Activated T-cell treated with anti-CD3 and anti-CD28 coated beads, Interleukin-2, amount 50 U/mL, for 72 hours (primary cell): ENCODE data around the gene GDAP1L1. TPM values are rescaled to one million over a fixed set of nuclear protein-coding genes. Genes with fewer than 3 reads are reported as not detected.
"Not testable (repeated sequence)": the region's sequence is repeated elsewhere in the genome, so short reads cannot be mapped to it uniquely, and the experiment has no call there.

Experiments
- ATAC-seq, 2 donors: fragments of 150-1000 bp; cut with Tn5 transposase; replicated peaks in 1 of 2; 2 replicates each; pipeline ENCODE4 v1.10.0; 2021; ENCODE audit warnings: moderate library complexity in 2 of 2, mild to moderate bottlenecking in 1 of 2
- DNase-seq, 2 donors: peaks; one replicate each; pipeline ENCODE4 v3.0.0; 2021 to 2022; ENCODE audit warnings: mixed read lengths in 1 of 2
- H3K27ac Mint-ChIP-seq: one replicate; pipeline ENCODE4 v1.8.0; 2022; ENCODE audit warnings: mild to moderate bottlenecking, moderate library complexity, mixed read lengths
- H3K27me3 Mint-ChIP-seq: one replicate; pipeline ENCODE4 v1.8.0; 2022; ENCODE audit warnings: low read depth, mixed read lengths
- H3K36me3 Mint-ChIP-seq, 2 donors: one replicate each; pipeline ENCODE4 v1.8.0; 2022; ENCODE audit warnings: mixed read lengths in 2 of 2, mild to moderate bottlenecking in 1 of 2; ENCODE audit not compliant: insufficient read depth in 2 of 2
- H3K4me1 Mint-ChIP-seq: one replicate; pipeline ENCODE4 v1.8.0; 2022; ENCODE audit warnings: low read depth, mixed read lengths
- H3K4me3 Mint-ChIP-seq, 2 donors: one replicate each; pipeline ENCODE4 v1.8.0; 2022; ENCODE audit warnings: mild to moderate bottlenecking in 2 of 2, mixed read lengths in 2 of 2, moderate library complexity in 2 of 2
- H3K9me3 Mint-ChIP-seq, 2 donors: one replicate each; pipeline ENCODE4 v1.8.0; 2022; ENCODE audit warnings: mixed read lengths in 2 of 2
- total RNA-seq, 2 donors: library from RNA; stranded (reverse); gene quantifications; one replicate each; pipeline ENCODE4 v1.2.3, GENCODE V29; 2022

GDAP1L1 gene
- total RNA-seq, 2 donors from 2014 or later: 1.00 to 1.0 TPM

DNA sequence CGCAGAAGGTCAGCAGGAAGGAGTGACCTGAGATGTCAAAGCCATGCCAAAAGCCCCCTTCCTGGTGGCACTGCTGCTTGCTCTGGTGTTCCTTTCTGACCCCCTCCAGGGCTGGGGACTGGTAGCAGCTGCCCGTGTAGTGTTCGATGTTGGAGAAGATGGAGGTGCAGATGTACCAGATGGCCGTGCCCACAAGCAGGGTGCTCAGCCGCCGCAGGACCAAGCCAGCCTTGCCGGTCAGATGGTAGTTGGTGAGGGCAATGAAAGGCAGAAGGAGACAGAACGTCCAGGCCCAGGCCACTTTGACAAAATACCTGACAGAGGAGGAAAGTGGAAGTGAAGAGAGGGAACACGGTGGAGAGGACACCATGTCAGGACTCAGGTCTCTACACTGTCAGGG, 59.8 kb downstream of the GDAP1L1 start:
- Mint-ChIP-seq H3K27me3 (no peaks in the 10 kb centered on the region), H3K36me3 (no peaks in the 10 kb centered on the region), H3K4me3 (no peak overlapping the region), H3K27ac (no peak overlapping the region), H3K4me1 (peaks cover 15% of the 10 kb centered on the region), H3K9me3 (no peaks in the 10 kb centered on the region)
- DNase-seq (no peak), ATAC-seq (no peak)

GRCh38 chr20:44309763-44310663, 62.9 kb downstream of the GDAP1L1 start:
- DNase-seq (no peak), ATAC-seq (no peak)
- no peaks in the 10 kb centered on the region for H3K36me3 Mint-ChIP-seq
- peak overlapping the region; percentile 77 to 92 for H3K4me3 Mint-ChIP-seq
- H3K4me1 Mint-ChIP-seq: peaks cover 15% of the 10 kb centered on the region
- peak overlapping the region; percentile 93 for H3K27ac Mint-ChIP-seq
- no peaks in the 10 kb centered on the region for H3K9me3 Mint-ChIP-seq
- H3K27me3 Mint-ChIP-seq: no peaks in the 10 kb centered on the region

DNA sequence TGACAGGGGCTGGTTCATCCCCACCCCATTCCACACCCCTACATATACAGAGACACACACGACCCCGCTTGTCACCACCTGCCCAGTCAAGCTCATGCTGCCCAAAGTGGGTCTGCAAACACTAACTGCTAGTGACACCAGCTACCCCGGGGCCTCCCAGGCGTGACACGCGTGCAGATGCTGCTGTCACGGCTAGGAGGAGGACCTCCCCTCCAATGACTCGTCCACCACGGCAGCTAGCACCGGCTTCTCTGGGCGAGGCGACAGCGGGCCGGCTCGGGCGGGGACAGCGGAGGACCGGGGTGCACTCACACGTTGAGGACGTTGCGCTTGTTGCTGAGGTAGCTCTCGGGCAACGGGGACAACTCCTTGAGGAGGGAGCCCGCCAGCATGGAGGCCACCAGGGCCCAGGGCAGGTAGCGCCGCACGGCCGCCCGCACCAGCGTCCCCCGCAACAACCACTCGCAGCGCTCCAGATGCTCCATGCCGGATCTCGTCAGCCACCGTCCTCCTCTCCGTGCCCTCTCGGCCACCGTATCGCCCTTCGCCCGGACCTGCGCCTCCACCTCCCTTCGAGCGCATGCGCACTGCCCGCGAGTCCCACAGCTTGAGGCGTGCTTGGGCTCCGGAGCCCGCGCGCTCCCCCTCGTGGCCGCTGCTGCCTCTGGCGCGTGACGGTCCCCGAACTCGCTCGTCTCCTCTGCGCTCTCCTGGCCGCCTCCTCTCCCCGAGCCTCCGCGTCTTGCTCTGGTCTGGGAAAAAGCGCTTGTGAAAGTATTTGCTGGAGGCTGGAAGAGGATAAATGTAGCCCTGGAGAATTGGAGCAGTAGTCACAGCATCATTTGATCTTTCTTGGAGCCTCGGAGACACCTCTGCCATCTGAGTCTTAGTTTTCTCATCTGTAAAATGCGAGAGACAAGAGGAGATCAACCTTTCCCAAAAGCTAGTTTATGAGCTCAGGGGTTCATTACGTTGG, 63.8 kb downstream of the GDAP1L1 start, which contains the start of gene FITM2:
TSS of gene FITM2 (minus strand) at position 539 of the 976 bp plus-strand sequence. CDS start at position 485, 54 bp downstream.
- Mint-ChIP-seq H3K36me3 (no peaks in the 10 kb centered on the region), H3K27me3 (no peaks in the 10 kb centered on the region), H3K4me3 (peak within 1 kb of the TSS; percentile 77 to 92), H3K4me1 (peaks cover 15% of the 10 kb centered on the region), H3K27ac (peak within 1 kb of the TSS; percentile 93), H3K9me3 (no peaks in the 10 kb centered on the region)
- DNase-seq (peak; percentile 99), ATAC-seq (peak; percentile 90 to 98)

GRCh38 chr20:44314870-44315269, 67.8 kb downstream of the GDAP1L1 start:
- Mint-ChIP-seq H3K27ac (no peak overlapping the region), H3K4me1 (peaks cover 8% of the 10 kb centered on the region), H3K27me3 (no peaks in the 10 kb centered on the region), H3K9me3 (no peaks in the 10 kb centered on the region), H3K4me3 (no peak overlapping the region), H3K36me3 (no peaks in the 10 kb centered on the region)
- DNase-seq: no peak
- no peak for ATAC-seq

GRCh38 chr20:44319839-44320422, 72.8 kb downstream of the GDAP1L1 start:
- no peaks in the 10 kb centered on the region for H3K9me3 Mint-ChIP-seq
- ATAC-seq (no peak), DNase-seq (no peak)
- no peaks in the 10 kb centered on the region for H3K27me3 Mint-ChIP-seq
- no peak overlapping the region for H3K27ac Mint-ChIP-seq
- H3K4me1 Mint-ChIP-seq: no peaks in the 10 kb centered on the region
- no peaks in the 10 kb centered on the region for H3K36me3 Mint-ChIP-seq
- no peak overlapping the region for H3K4me3 Mint-ChIP-seq

DNA sequence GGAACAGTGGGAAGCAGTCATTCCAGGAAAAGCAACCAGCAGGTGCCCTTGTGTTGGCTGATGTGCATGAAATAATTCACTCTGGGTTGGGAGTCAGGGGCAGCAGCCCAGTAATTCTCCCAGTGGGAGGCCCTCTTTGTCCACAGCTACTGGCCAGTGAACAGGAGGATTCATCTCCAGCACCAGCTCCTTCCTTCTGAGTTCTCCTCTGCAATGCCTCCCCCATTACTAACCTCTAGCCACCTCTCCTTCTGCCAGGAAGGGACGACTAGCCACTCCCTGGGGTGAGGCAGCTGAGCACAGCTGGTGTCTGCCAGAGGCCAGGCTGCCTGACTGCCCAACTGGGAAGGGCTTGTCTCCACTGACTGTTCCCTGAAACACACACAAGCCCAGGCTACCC, 77.2 kb downstream of the GDAP1L1 start:
- Mint-ChIP-seq H3K36me3 (no peaks in the 10 kb centered on the region), H3K4me3 (no peak overlapping the region), H3K9me3 (no peaks in the 10 kb centered on the region), H3K4me1 (no peaks in the 10 kb centered on the region), H3K27me3 (peaks cover 13% of the 10 kb centered on the region), H3K27ac (no peak overlapping the region)
- no peak for ATAC-seq
- DNase-seq: no peak

GRCh38 chr20:44326391-44327159, 79.5 kb downstream of the GDAP1L1 start:
- no peaks in the 10 kb centered on the region for H3K9me3 Mint-ChIP-seq
- peaks cover 13% of the 10 kb centered on the region for H3K27me3 Mint-ChIP-seq
- peak; percentile 24 to 29 for DNase-seq
- peak overlapping the region; percentile 90 for H3K27ac Mint-ChIP-seq
- H3K4me1 Mint-ChIP-seq: no peaks in the 10 kb centered on the region
- peak; percentile 72 to 75 for ATAC-seq
- H3K36me3 Mint-ChIP-seq: no peaks in the 10 kb centered on the region
- peak overlapping the region; percentile 76 to 78 for H3K4me3 Mint-ChIP-seq

DNA sequence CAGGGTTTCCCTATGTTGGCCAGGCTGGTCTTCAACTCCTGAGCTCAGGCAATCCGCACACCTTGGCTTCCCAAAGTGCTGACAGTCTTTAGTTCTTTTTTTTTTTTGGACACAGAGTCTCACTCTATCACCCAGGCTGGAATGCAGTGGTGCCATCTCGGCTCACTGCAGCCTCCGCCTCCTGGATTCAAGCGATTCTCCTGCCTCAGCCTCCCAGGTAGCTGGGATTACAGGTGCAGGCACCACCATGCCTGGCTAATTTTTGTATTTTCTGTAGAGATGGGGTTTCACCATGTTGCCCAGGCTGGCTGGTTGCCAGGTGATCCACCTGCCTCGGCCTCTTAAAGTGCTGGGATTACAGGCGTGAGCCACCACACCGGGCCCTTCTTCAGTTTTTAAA, 80.6 kb downstream of the GDAP1L1 start:
- Mint-ChIP-seq H3K4me3 (peak overlapping the region; percentile 68 to 78), H3K27me3 (peaks cover 13% of the 10 kb centered on the region)
- ATAC-seq, H3K36me3 Mint-ChIP-seq, H3K27ac Mint-ChIP-seq, H3K9me3 Mint-ChIP-seq, DNase-seq, H3K4me1 Mint-ChIP-seq: not testable (repeated sequence)

DNA sequence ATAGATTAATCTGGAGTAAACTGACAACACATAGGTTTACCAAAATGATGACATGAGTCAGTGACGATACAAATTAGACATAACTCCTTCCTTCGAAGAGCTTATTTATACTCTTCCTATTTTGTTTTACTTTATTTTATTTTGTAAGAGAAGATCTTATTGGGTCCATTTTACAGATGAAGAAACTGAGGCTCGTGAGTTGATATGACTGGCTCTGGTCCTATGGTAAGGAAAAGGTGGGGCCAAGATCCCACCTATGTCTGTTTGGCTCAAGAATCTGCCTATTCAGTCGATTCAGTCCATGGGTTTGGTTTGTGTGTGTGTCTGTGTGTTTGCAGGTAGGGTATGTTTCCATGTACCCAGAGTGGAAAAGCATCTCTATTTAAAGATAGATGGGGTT, 81.3 kb downstream of the GDAP1L1 start:
- Mint-ChIP-seq H3K36me3 (no peaks in the 10 kb centered on the region), H3K27me3 (peaks cover 13% of the 10 kb centered on the region), H3K9me3 (no peaks in the 10 kb centered on the region), H3K4me1 (no peaks in the 10 kb centered on the region), H3K4me3 (no peak overlapping the region), H3K27ac (no peak overlapping the region)
- no peak for ATAC-seq
- no peak for DNase-seq

Other genes with a start within 250 kb of the GDAP1L1 start
- gene JPH2, start 60.1 kb upstream of the GDAP1L1 start, total RNA-seq: under 1 TPM; 0.29 to 0.46 TPM
- 10 to 100 TPM; 47.1 to 47.5 TPM for gene OSER1, start 36.5 kb upstream of the GDAP1L1 start, total RNA-seq
- 1 to 10 TPM; 2.9 to 3.1 TPM for gene FITM2, start 63.9 kb downstream of the GDAP1L1 start, total RNA-seq
- not detected for gene R3HDML, start 89.7 kb downstream of the GDAP1L1 start, total RNA-seq
- gene HNF4A, start 108.4 kb downstream of the GDAP1L1 start, total RNA-seq: not detected
- 10 to 100 TPM; 15.9 to 21.0 TPM for gene TTPAL, start 228.6 kb downstream of the GDAP1L1 start, total RNA-seq